Brain microvascular endothelial cell (primary cell): ENCODE results near the gene HES5.

Experiments
- DNase-seq: peaks from one replicate; pipeline ENCODE4 v3.0.0-alpha.2; 2020
- H3K27ac ChIP-seq: fragments of 250-450 bp; sonication (Bioruptor Pico); 2 replicates; pipeline ENCODE4 v1.5.1; 2020; ENCODE audit warnings: mild to moderate bottlenecking, moderate library complexity
- H3K27me3 ChIP-seq: fragments of 250-450 bp; sonication (Bioruptor Pico); replicated peaks from 2 replicates; pipeline ENCODE4 v1.5.1; 2020; ENCODE audit warnings: mild to moderate bottlenecking
- H3K36me3 ChIP-seq: fragments of 250-450 bp; sonication (Bioruptor Pico); replicated peaks from 2 replicates; pipeline ENCODE4 v1.5.1; 2020; ENCODE audit warnings: mild to moderate bottlenecking
- H3K4me3 ChIP-seq: 2 replicates; pipeline ENCODE4 v1.5.1; 2011; ENCODE audit warnings: low read depth, mild to moderate bottlenecking, control low read depth, low read length, moderate library complexity
- CTCF ChIP-seq: IDR thresholded peaks from 2 replicates; pipeline ENCODE4 v1.5.1; 2011; ENCODE audit warnings: low read depth, mild to moderate bottlenecking, moderate library complexity, low read length, control low read depth, inconsistent platforms; ENCODE audit errors: missing control alignments
- in situ Hi-C: cut with HindIII; loops from 2 replicates; pipeline ENCODE4 v1.10.0; 2017; ENCODE audit warnings: low sequenced_read_pairs, low pct_ligation_motif_present

The HES5 gene

GRCh38 chr1:2539312-2539907, 9.3 kb upstream of the HES5 start:
- in situ Hi-C loops = no loop called here

GRCh38 chr1:2538872-2539271, 8.8 kb upstream of the HES5 start:
- DNase-seq = no peak
- H3K27ac ChIP-seq = no peak overlapping the region
- H3K4me3 ChIP-seq = no peak overlapping the region
- no peaks in the 10 kb centered on the region for H3K36me3 ChIP-seq
- in situ Hi-C loops = no loop called here
- TF ChIP-seq CTCF = no peak
- H3K27me3 ChIP-seq = no peaks in the 10 kb centered on the region

More at GRCh38 chr1:2539312-2539907, 9.3 kb upstream of the HES5 start:
- H3K36me3 ChIP-seq = no peaks in the 10 kb centered on the region
- no peaks in the 10 kb centered on the region for H3K27me3 ChIP-seq
- no peak for DNase-seq
- no peak overlapping the region for H3K27ac ChIP-seq
- no peak overlapping the region for H3K4me3 ChIP-seq
- TF ChIP-seq CTCF = peak; percentile 54

DNA sequence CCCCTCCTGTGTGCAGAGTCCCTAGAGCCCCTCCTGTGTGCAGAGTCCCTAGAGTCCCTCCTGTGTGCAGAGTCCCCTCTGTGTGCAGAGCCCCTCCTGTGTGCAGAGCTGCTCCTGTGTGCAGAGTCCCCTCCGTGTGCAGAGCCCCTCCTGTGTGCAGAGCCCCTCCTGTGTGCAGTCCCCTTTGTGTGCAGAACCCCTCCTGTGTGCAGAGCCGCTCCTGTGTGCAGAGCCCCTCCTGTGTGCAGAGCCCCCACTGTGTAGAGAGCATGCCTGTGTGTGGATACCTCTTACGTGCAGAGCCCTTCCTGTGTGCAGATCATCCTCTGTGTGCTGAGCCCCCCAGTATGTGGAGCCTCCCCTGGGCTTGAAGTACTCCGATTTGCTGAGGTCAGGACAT, 8.3 kb upstream of the HES5 start:
- Histone ChIP-seq H3K27me3 (no peaks in the 10 kb centered on the region), H3K27ac (no peak overlapping the region), H3K4me3 (no peak overlapping the region), H3K36me3 (no peaks in the 10 kb centered on the region)
- TF ChIP-seq CTCF = no peak
- DNase-seq = no peak
- in situ Hi-C loops = no loop called here

GRCh38 chr1:2537784-2538115, 7.7 kb upstream of the HES5 start:
- Histone ChIP-seq H3K4me3 (no peak overlapping the region), H3K27me3 (no peaks in the 10 kb centered on the region), H3K36me3 (no peaks in the 10 kb centered on the region), H3K27ac (no peak overlapping the region)
- in situ Hi-C loops = no loop called here
- no peak for TF ChIP-seq CTCF
- DNase-seq = no peak

DNA sequence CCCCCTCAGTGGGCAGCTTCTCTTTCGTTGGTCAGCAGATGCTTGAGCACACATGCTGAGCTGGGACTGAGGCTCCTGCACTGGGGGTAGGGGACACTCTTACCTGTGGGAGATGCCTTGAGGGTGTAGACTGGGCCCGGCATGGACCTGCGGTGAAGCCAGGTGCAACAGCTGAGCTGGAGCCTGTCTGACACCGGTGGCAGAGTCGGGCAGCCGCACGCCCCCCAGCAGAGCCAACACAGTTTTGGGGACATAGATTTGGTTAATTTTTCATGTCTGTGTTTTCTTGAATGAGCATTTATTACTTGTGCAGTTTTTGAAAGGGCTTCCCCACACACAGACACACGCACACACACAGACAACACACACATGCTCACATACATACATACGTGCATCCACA, 5.9 kb upstream of the HES5 start:
- in situ Hi-C loops = no loop called here
- Histone ChIP-seq H3K27ac (no peak overlapping the region), H3K36me3 (no peaks in the 10 kb centered on the region), H3K4me3 (no peak overlapping the region), H3K27me3 (peaks cover 2% of the 10 kb centered on the region)
- no peak for TF ChIP-seq CTCF
- DNase-seq = no peak

GRCh38 chr1:2535455-2535854, 5.4 kb upstream of the HES5 start:
- H3K36me3 ChIP-seq = no peaks in the 10 kb centered on the region
- peaks cover 7% of the 10 kb centered on the region for H3K27me3 ChIP-seq
- no peak for DNase-seq
- no peak for TF ChIP-seq CTCF
- H3K27ac ChIP-seq = no peak overlapping the region
- H3K4me3 ChIP-seq = no peak overlapping the region
- in situ Hi-C loops = no loop called here
